Stimulated activated CD4-positive, alpha-beta T cell treated with anti-CD3 and anti-CD28 coated beads, Interleukin-12 subunit alpha, Interleukin-12 subunit beta, amount 100 ng/mL, for 48 hours (primary cell): ENCODE data around the gene MIEF2.
"Not testable (repeated sequence)": the region's sequence is repeated elsewhere in the genome, so short reads cannot be mapped to it uniquely, and the experiment has no call there.

Experiments used
- DNase-seq, 3 donors: peaks; one replicate each; pipeline ENCODE4 v3.0.0-alpha.2; 2020; ENCODE audit warnings: low read depth in 2 of 3, low spot score in 1 of 3

MIEF2 gene

GRCh38 chr17:18260332-18261145, at the start of gene MIEF2:
Gene MIEF2, plus strand, starts transcription at chr17:18260662. Its CDS starts 2,059 bp downstream, at chr17:18262721.
- peak; percentile 85 to 92 (median 89) for DNase-seq

DNA sequence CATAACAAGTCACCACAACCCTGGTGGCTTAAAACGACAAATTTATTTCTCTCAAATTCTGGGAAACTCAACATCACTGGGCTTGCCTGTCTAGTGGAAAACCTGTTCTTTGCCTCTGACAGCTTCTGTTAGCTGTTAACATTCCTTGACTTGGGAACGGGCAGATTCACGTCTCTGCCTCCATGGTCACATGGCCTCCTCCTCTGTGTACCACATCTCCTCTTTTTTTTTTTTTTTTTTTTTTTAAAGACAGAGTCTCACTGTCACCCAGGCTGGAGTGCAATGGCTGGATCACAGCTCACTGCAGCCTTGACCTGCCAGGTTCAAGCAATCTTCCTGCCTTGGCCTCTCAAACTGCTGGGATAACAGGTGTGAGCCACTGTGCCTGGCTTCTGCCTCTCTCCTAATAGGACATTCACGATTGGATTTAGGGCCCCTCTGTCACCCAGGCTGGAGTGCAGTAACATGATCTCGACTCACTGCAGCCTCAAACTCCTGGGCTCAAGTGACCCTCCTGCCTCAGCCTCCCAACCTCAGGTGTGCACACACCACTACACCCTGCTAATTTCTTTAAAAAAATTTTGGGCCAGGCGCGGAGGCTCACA, 46.7 kb upstream of the MIEF2 start:
- no peak for DNase-seq

GRCh38 chr17:18216906-18217305, 43.6 kb upstream of the MIEF2 start:
- DNase-seq, result not testable (repeated sequence)

- peak; percentile 61 to 79 (median 67) for DNase-seq
Measured at GRCh38 chr17:18217412-18218015, 42.9 kb upstream of the MIEF2 start.

DNA sequence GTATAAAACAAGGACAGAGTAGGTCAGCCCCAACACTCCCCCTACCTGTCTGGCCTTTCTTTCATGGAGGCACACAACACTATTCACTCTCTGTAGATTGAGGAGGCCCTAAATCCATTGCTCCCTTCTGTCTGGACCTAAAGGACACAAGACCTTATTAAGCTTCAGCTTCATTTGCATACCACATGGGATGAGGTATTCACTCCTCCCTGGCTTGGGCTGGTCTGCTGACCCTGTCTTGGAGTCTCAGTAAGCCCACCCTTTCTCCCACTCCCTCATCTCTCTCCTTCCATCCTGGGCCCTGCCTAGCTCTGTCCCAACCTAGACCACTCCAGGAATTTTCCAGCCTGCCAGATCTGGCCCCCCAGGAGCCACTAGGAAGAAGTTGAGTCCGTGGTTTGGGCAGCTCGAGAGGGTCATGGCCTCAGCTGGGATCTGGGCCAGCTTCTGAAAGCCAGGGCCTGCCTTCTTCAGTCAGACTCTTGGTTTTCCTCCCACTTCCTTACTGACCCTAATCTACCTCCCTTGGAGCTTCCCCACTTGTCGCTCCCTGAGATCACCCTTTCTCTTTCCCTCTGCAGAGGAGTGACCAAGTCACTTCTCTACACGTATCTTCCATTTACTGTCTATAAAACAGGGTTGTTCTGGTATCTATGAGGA, 41.6 kb upstream of the MIEF2 start:
- DNase-seq, result no peak

GRCh38 chr17:18224053-18224386, 36.4 kb upstream of the MIEF2 start:
- DNase-seq, result no peak

GRCh38 chr17:18224387-18225120, 35.9 kb upstream of the MIEF2 start:
- no peak for DNase-seq

DNA sequence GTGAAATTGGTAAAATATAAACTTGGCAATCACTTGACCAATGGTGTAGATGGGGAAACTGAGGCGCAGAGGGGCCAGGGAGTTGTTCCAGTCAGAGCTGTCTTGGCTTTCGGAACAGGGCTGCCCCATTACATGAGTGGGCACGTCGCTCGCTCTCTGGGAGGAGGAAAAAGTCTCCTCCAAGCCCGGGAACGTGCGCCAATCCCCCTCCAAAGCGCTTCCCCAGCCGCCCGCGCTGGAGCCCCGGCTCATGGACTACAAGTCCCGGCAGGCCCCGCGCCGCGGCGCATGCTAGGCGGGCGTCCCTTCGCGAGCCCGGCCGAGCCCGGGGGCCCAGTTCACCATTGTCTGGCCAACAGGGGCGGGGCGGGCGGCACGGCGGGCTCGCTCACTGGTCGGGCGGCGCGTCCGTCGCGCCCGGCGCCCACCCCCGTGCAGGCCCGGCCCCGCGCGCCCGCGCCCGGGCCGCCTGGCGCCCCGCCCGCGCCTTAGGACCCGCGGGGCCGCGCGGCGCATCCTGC, 35.3 kb upstream of the MIEF2 start, which contains the start of gene LLGL1:
LLGL1 (plus strand) TSS at position 515 of the 521 bp plus-strand sequence. CDS start 48 bp downstream, outside the sequence.
- DNase-seq, result peak; percentile 91 to 98 (median 91)

DNA sequence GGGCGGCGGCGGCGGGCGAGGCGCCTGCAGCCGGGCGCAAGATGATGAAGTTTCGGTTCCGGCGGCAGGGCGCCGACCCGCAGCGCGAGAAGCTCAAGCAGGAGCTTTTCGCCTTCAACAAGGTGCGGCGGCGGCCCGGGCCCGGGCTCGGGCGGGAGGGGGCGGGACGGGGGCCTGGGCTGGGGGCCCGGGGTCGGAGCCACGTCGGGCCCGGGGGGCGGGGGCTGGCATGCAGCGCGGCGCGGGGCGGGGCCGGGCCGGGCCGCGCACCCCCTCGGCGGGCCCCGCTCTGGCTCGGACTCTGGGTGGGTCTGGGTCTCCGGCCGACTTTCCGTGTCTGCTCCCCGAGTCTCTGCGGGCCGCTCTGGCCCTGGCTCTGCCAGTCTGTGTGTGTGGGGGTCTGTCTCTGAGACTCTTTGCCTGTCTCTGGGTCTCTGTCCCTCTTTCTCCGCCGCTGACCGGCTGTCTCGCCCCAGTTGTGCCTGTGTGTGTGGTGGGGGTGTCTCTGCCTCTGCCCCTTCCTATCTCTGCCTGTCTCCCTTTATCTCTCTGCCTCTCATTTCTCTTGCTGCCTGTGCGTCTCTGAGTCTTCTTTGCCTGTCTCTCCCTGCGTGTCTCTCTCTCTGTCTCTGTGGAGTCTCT, 34.7 kb upstream of the MIEF2 start:
- no peak for DNase-seq

DNA sequence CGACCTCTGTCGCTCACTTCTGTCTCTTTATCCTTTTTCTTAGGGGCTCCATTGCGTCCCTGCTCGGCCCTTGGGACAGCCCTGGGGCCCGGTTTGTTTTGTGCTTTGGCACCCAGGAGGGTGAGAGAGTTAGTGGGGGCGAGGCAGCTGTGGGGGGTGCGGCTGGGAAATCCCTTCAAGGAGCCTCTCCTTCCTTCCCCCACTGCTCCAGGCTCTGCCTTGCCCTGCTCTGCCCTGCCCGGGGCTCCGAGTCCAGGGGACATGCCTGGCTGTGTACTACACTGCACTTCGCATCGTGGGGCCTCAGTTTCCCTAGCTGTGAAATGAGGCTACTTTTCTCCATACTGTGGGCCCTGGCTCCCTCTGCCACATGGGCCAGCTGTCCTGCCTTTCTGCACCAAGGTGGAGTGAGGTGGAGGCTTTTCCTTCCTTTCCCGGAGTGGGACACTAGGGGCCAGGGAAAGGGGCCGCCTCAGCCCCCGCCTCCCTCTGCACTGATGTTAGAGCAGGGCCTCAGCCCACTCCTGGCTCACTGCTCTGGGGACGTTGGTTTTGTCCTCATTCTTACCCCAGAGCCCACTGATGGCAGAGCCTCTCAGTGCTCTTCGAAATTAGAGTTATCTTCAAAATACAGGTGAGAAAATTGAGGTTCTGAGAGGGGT, 34.0 kb upstream of the MIEF2 start:
- DNase-seq, result no peak

DNA sequence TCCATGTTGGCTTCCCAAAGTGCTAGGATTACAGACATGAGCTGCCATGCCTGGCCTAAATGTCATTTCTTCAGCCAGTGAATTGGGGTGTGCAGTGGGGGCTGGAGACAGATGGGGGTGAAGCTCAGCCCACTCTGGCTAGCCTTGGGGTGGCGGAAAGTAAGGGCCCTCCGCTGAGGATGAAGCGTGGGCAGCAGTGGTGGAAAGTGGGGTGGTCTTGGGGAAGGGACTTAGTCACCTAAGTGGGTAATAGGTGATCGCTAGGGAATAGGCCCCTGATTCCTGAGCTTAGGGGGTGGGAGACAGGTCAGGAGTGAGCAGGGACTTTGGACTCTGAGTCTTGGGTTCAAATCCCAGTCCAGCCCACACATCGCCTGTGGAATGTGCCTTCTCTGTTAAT, 32.8 kb upstream of the MIEF2 start:
- DNase-seq, result no peak

GRCh38 chr17:18228176-18228682, 32.2 kb upstream of the MIEF2 start:
- DNase-seq, result no peak

GRCh38 chr17:18229254-18229653, 31.2 kb upstream of the MIEF2 start:
- DNase-seq, result no peak

DNA sequence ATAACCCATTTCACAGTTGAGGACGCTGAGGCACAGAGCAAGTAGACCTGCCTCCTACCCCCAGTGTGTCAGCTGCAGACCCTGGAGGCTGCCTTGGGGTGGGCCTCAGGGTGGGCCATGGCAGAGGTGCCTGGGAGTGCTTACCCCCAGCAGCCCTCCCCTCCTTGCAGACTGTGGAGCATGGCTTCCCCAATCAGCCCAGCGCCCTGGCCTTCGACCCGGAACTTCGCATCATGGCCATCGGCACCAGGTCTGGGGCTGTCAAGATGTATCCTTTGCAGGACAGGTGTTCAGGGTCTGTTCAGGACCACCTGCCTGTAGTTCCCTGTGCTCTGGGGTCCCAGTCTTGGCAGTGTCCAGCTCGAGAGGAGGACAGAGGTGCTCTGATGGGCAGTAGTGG, 30.7 kb upstream of the MIEF2 start:
- DNase-seq, result no peak

DNA sequence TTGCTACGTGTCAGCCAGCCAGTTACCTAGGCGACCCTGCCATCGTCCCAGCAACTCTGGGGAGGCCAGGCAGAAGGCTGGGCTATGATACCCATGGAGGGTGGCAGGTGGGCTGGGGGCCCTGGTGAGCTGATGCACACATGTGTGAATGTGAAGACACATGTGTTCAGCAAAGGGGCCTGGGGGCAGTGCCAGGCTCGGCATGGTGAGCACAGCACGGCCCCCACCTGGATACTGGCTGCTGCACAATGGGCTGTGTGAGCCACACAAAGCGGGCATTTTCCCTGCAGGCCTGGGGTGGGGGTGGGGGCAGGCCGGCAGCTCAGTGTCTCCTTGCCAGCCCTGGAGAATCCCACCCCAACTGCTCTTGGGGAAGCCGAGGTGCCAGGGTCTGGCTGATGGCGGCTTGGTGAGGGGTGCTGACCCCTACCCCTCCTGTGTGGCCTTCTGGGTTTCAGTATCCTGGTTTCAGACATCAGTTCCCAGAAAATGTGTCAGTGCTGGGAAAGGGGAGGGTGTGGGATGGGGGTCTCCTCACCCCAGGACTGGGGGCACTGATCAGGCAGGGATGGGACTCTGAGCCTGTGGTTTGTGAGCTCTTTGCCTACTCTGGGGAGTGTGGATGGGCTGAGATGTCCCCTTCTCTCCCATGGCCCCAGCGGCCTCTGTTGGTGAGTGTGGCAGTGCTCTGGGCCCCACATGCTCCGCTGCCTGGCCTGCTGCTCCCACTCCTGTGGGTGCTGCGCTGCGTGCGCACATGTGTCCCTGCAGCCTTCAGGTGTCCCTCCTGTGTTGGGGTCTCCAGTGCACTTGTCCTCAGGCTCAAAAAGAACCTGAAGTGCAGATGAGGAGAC, 29.9 kb upstream of the MIEF2 start:
- DNase-seq, result no peak

DNA sequence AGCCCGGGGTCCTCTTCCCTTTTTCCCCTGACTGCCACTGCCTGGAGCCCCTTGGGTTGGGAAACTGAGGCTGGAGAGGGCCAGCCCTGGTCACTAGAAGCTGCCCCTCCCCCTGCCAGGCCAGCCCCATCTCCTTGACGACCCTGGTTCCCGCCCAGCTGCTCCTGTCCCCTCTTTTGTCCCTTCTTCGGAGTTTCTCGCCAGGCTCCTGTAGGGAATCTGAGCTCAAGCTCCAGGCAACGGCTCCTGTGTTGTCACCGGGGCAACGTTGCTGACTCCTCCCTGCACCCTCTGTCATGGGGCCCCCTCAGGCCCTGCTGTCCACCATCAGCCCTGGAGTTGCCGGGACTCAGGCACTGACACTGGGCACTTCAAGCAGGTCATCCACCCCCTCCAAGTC, 29.3 kb upstream of the MIEF2 start:
- no peak for DNase-seq

DNA sequence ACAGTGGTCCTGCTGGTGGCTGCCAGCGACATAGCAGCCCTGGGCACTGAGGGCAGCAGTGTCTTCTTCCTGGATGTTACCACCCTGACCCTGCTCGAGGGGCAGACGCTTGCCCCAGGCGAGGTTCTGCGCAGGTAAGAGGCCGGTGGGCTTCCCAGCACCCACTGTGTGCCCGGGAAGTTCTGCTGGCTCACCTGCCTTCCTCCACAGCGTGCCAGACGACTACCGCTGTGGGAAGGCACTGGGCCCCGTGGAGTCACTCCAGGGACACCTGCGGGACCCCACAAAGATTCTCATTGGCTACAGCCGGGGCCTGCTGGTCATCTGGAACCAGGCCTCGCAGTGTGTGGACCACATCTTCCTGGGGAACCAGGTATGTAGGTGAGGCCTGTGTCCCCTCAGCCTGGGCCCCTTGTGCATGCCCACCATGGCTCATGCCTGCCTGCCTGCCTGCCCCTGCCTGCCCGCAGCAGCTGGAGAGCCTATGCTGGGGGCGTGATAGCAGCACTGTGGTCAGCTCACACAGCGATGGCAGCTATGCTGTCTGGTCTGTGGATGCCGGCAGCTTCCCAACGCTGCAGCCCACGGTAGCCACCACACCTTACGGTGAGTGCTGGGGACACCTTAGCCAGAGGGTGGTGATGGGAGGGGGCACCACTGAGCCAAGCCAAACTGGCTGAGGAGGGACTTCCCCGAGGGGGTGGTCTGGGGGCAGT, 26.5 kb upstream of the MIEF2 start:
- DNase-seq, result no peak

GRCh38 chr17:18234853-18235380, 25.5 kb upstream of the MIEF2 start:
- no peak for DNase-seq
